SK-N-SH treated with all-trans-retinoic acid at 6 μM for 48 hours (cell line): Measurements from ENCODE around the gene TSC2.

Experiments
- ARNTL ChIP-seq: fragments of 450-650 bp; formaldehyde crosslinking; IDR thresholded peaks from 2 replicates; pipeline ENCODE4 v1.5.0; 2020; ENCODE audit warnings: low read depth, mild to moderate bottlenecking, moderate library complexity, borderline replicate concordance
- OSR1 ChIP-seq: fragments of 250-450 bp; sonication (Bioruptor Pico); IDR thresholded peaks from 2 replicates; pipeline ENCODE4 v1.8.0; 2022; ENCODE audit warnings: moderate library complexity, mild to moderate bottlenecking, inconsistent platforms
- RARB ChIP-seq: fragments of 250-450 bp; sonication (Bioruptor Pico); IDR thresholded peaks from 2 replicates; pipeline ENCODE4 v1.8.0; 2021; ENCODE audit warnings: mild to moderate bottlenecking, moderate library complexity
- ZNF8 ChIP-seq: fragments of 450-650 bp; formaldehyde crosslinking; IDR thresholded peaks from 2 replicates; pipeline ENCODE4 v1.5.0; 2020; ENCODE audit warnings: mild to moderate bottlenecking, moderate library complexity
- TF ChIP-seq, protein P1 (sequence below): fragments of 250-450 bp; sonication (Bioruptor Pico); IDR thresholded peaks from 2 replicates; pipeline ENCODE4 v1.8.0; 2020; ENCODE audit warnings: mild to moderate bottlenecking, moderate library complexity, borderline replicate concordance

DNA sequence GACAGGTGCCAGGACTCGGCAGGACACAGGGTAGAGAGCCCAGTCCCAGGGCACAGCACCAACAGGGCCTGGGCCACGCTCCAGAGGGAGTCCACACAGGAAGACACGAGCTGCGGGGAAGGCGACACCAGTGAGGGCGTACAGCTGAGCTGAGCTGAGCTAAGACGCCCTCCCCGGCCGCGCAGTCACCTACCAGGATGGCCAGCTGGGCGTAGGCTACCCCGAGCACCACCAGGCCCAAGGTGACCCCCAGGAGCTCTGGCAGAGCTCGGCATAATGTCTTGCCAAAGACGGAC is 42.6 kb downstream of the TSC2 start:
- TF ChIP-seq, protein P1, sequence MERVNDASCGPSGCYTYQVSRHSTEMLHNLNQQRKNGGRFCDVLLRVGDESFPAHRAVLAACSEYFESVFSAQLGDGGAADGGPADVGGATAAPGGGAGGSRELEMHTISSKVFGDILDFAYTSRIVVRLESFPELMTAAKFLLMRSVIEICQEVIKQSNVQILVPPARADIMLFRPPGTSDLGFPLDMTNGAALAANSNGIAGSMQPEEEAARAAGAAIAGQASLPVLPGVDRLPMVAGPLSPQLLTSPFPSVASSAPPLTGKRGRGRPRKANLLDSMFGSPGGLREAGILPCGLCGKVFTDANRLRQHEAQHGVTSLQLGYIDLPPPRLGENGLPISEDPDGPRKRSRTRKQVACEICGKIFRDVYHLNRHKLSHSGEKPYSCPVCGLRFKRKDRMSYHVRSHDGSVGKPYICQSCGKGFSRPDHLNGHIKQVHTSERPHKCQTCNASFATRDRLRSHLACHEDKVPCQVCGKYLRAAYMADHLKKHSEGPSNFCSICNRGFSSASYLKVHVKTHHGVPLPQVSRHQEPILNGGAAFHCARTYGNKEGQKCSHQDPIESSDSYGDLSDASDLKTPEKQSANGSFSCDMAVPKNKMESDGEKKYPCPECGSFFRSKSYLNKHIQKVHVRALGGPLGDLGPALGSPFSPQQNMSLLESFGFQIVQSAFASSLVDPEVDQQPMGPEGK (CRISPR knock-in tag) = no peak
- TF ChIP-seq OSR1 (CRISPR knock-in tag) (no peak), ARNTL (CRISPR knock-in tag) (no peak), ZNF8 (CRISPR knock-in tag) (no peak), RARB (CRISPR knock-in tag) (no peak)
